K562 (cell line): ENCODE data around the gene BBS1. TPM values are rescaled to one million over a fixed set of nuclear protein-coding genes. Genes with fewer than 3 reads are reported as not detected.

ENCODE experiments used
- ATAC-seq: fragments of 200-7000 bp; cut with Tn5 transposase; 3 replicates; pipeline ENCODE4 v1.9.1; 2020; ENCODE audit warnings: moderate library complexity
- BruUV-seq: library from RNA; stranded (reverse); fragments of 400-500 nt; replicated peaks from 2 replicates; lab custom pipeline; 2021; lab: Mats Ljungman, UMichigan
- CTCF ChIA-PET: fragments of 300-600 bp; formaldehyde crosslinking; extraction: SDS; loops from one replicate; lab custom pipeline; 2021; ENCODE audit warnings: low intra/inter-chr PET ratio; lab: Yijun Ruan, JAX
- POLR2A ChIA-PET: fragments of 300-600, 350-650 bp; sonication (Branson Sonifier 250); formaldehyde crosslinking; extraction: SDS; loops from one replicate; lab custom pipeline; 2021; ENCODE audit warnings: antibody characterized with exemption, inconsistent platforms; lab: Yijun Ruan, JAX
- DNase-seq, 4 experiments: peaks; one replicate each; pipeline versions ENCODE4 v3.0.0 to v3.0.0-alpha.2; 2011 to 2018; ENCODE audit warnings: low spot score in 3 of 4, mixed read lengths in 3 of 4; ENCODE audit errors: extremely low read depth in 1 of 4
- FAIRE-seq: peaks from 2 replicates; lab custom pipeline; 2011; peaks lifted over from hg19 to GRCh38; lab: Jason Lieb, UNC
- H2AFZ ChIP-seq: 2 replicates; pipeline ENCODE4 v1.6.0; 2011; ENCODE audit warnings: low read depth, low read length, control low read depth, inconsistent platforms
- H3K27ac ChIP-seq: fragments of 200-600 bp; 3 replicates; pipeline ENCODE4 v1.8.0; 2011; ENCODE audit warnings: low read depth, mild to moderate bottlenecking, control low read depth, inconsistent platforms, low read length, moderate library complexity, mixed read lengths; ENCODE audit errors: extremely low read depth
- H3K27me3 ChIP-seq, 2 experiments: fragments of 300-600 bp in 1 of 2; 2 replicates in 1 of 2; 3 replicates in 1 of 2; pipeline versions ENCODE4 v1.6.0 to v1.8.0; 2011; ENCODE audit warnings: inconsistent platforms in 2 of 2, low read length in 2 of 2, mild to moderate bottlenecking in 1 of 2, mixed read lengths in 1 of 2, moderate library complexity in 1 of 2; ENCODE audit not compliant: control insufficient read depth in 2 of 2, insufficient read depth in 2 of 2
- H3K36me3 ChIP-seq: fragments of 300-600 bp; 3 replicates; pipeline ENCODE4 v1.8.0; 2011; ENCODE audit warnings: mild to moderate bottlenecking, low read length, inconsistent platforms; ENCODE audit not compliant: control insufficient read depth, insufficient read depth
- H3K4me1 ChIP-seq, 2 experiments: fragments of 200-600 bp in 1 of 2; replicated peaks in 1 of 2; 2 replicates in 1 of 2; 3 replicates in 1 of 2; pipeline versions ENCODE4 v1.5.1 to v1.8.0; 2011; ENCODE audit warnings: inconsistent platforms in 2 of 2, low read length in 2 of 2, mild to moderate bottlenecking in 1 of 2, mixed read lengths in 1 of 2, moderate library complexity in 1 of 2; ENCODE audit not compliant: control insufficient read depth in 2 of 2, insufficient read depth in 2 of 2
- H3K4me2 ChIP-seq: 2 replicates; pipeline ENCODE4 v1.6.1; 2011; ENCODE audit warnings: low read length, control low read depth, inconsistent platforms, mixed read lengths; ENCODE audit not compliant: insufficient read depth
- H3K4me3 ChIP-seq: fragments of 200-600 bp; sonication (generic), shearing (Covaris generic); 2 replicates; pipeline ENCODE4 v1.5.1; 2016; ENCODE audit warnings: control low read depth, inconsistent platforms
- H3K79me2 ChIP-seq: fragments of 200-600 bp; 3 replicates; pipeline ENCODE4 v1.8.0; 2011; ENCODE audit warnings: low read length, inconsistent platforms; ENCODE audit not compliant: control insufficient read depth, insufficient read depth
- H3K9ac ChIP-seq, 2 experiments: 2 replicates each; pipeline versions ENCODE4 v1.6.0 to v1.6.1; 2011; ENCODE audit warnings: low read depth in 2 of 2, low read length in 2 of 2, control low read depth in 1 of 2, inconsistent platforms in 1 of 2, mild to moderate bottlenecking in 1 of 2, mixed read lengths in 1 of 2; ENCODE audit not compliant: insufficient read depth in 1 of 2
- H3K9me1 ChIP-seq: one replicate; pipeline ENCODE4 v1.6.0; 2011; ENCODE audit warnings: inconsistent platforms, mild to moderate bottlenecking, low read length, moderate library complexity; ENCODE audit not compliant: control insufficient read depth, insufficient read depth
- H3K9me3 ChIP-seq: replicated peaks from 2 replicates; pipeline ENCODE4 v1.5.1; 2011; ENCODE audit warnings: low read depth, low read length, inconsistent platforms; ENCODE audit not compliant: control insufficient read depth, insufficient read depth
- H4K20me1 ChIP-seq: replicated peaks from 2 replicates; pipeline ENCODE4 v1.6.1; 2011; ENCODE audit warnings: low read length, inconsistent platforms, mixed read lengths; ENCODE audit not compliant: control insufficient read depth, insufficient read depth
- CBX1 ChIP-seq: sonication (generic); IDR thresholded peaks from 2 replicates; pipeline ENCODE4 v1.6.1; 2016; ENCODE audit warnings: antibody characterized with exemption, low read depth, mild to moderate bottlenecking
- HDAC2 ChIP-seq: fragments of 450-650 bp; IDR thresholded peaks from 2 replicates; pipeline ENCODE4 v1.6.1; 2016; ENCODE audit warnings: mild to moderate bottlenecking
- IFI16 ChIP-seq: fragments of 250-450 bp; sonication (Bioruptor Pico); IDR thresholded peaks from 2 replicates; pipeline ENCODE4 v2.1.2; 2022; ENCODE audit warnings: mild to moderate bottlenecking, inconsistent platforms
- KLF16 ChIP-seq: IDR thresholded peaks from 2 replicates; pipeline ENCODE4 v1.6.1; 2016; ENCODE audit warnings: antibody characterized with exemption
- MTA1 ChIP-seq: fragments of 450-650 bp; IDR thresholded peaks from 2 replicates; pipeline ENCODE4 v1.6.1; 2017; ENCODE audit warnings: borderline replicate concordance
- RAD21 ChIP-seq, 2 experiments: fragments of 250-450 bp in 1 of 2; fragments of 450-650 bp in 1 of 2; sonication (Bioruptor Pico) in 1 of 2; formaldehyde crosslinking in 1 of 2; IDR thresholded peaks in 1 of 2; conservative IDR thresholded peaks in 1 of 2; 2 replicates each; pipeline versions ENCODE4 v1.4.0 to v1.8.0; 2020 to 2022; ENCODE audit warnings: mild to moderate bottlenecking in 2 of 2, moderate library complexity in 1 of 2
- SPI1 ChIP-seq: IDR thresholded peaks from 2 replicates; pipeline ENCODE4 v1.6.1; 2011; ENCODE audit warnings: low read depth, low read length, control low read depth, borderline replicate concordance
- SRF ChIP-seq, 2 experiments: fragments of 250-450, 450-650 bp in 1 of 2; sonication (Bioruptor Pico) in 1 of 2; sonication (generic) in 1 of 2; formaldehyde crosslinking; IDR thresholded peaks; 2 replicates each; pipeline versions ENCODE4 v1.5.0 to v1.5.1; 2020 to 2022; ENCODE audit warnings: mild to moderate bottlenecking in 1 of 2, missing genetic modification reagents in 1 of 2
- WGBS: fragments of 100-300 bp; shearing (Covaris generic); methylation state at CpG from one replicate; pipeline ENCODE4 v1.1.6; 2016; ENCODE audit warnings: low coverage, mixed read lengths; ENCODE audit not compliant: insufficient coverage; ENCODE audit errors: missing lambda C conversion rate; 5-methylcytosine and 5-hydroxymethylcytosine counted together
- in situ Hi-C: fragments of 300-500 bp; cut with MboI; formaldehyde crosslinking; loops from 4 replicates; pipeline ENCODE4 v1.15.0; 2018; ENCODE audit warnings: inconsistent platforms, mixed read lengths
- intact Hi-C: fragments of 100-400 bp; cut with micrococcal nuclease; formaldehyde crosslinking; loops from 2 replicates; pipeline ENCODE4 v1.14.2; 2022
- polyA plus RNA-seq, 8 experiments: library from polyadenylated mRNA; depleted of rRNA in 4 of 8; stranded (reverse) in 5 of 8; unstranded in 3 of 8; fragments of >200 nt; fragmentation: Nextera tagmentation in 2 of 8; fragmentation: Illumina TruSeq in 1 of 8; extraction: Ambion mirVana in 2 of 8; extraction: Trizol in 1 of 8; gene quantifications; 2 replicates each; pipeline versions ENCODE4 v1.2.1 to v1.2.3, GENCODE V29; 2011 to 2014; ENCODE audit warnings: inconsistent platforms in 1 of 8, missing spikeins in 1 of 8
- total RNA-seq, 7 experiments: library from RNA; depleted of rRNA in 6 of 7; stranded (reverse); fragments of >200 nt in 6 of 7; fragmentation: Illumina TruSeq in 2 of 7; extraction: Trizol in 2 of 7; gene quantifications; 2 replicates each; pipeline versions ENCODE4 v1.2.1 to v1.2.3, GENCODE V29; 2011 to 2021; ENCODE audit warnings: low replicate concordance in 1 of 7
- TF ChIP-seq, protein P1 (sequence below): fragments of 250-450 bp; sonication (Bioruptor Pico); IDR thresholded peaks from 2 replicates; pipeline ENCODE4 v1.5.0; 2022; ENCODE audit warnings: mild to moderate bottlenecking
- TF ChIP-seq, protein P2 (sequence below): sonication (generic); formaldehyde crosslinking; IDR thresholded peaks from 2 replicates; pipeline ENCODE4 v1.8.0; 2022; ENCODE audit warnings: mild to moderate bottlenecking, low read depth, missing genetic modification reagents
- TF ChIP-seq, protein P3 (sequence below): fragments of 450-650 bp; IDR thresholded peaks from 2 replicates; pipeline ENCODE4 v1.6.1; 2016; ENCODE audit warnings: mild to moderate bottlenecking

Gene BBS1
- total and polyA plus RNA-seq, 9 of the 15 experiments (the other 6 are each of a cell fraction or from before 2014, with no cell fraction given), result 9.0 to 19.8 (median 12.1) TPM

DNA sequence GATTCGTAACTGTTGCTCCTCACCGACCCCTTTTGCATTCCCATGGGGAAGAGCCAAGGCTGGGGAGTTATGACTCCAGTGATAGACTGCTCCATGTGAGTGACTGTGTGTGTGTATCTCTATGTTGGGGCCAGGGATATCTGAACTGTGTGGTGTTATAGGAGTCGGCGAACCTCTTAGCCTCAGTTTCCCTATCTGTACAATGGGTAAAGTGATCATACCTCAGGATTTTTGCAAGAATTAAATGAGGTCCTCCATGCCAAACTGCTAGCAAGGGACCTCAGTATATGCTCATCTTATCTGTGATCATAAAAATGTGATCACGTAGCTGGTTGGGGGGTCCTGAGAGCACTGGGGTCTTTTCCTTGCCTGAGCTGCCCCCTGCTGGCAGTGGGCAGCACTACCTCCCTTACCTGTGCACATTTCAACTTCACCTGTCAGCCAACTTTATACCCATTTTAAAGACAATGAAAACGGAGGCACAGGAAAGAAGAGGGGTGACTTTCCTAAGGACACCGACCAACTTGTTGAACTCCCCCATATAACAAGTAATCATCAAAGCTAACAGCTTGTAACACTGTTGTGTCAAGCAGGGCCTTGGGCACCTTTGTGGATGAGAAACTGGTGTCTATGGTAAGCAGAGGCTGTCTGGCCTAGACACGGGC is 31.6 kb upstream of the BBS1 start:
- peak overlapping the region; percentile 65 for H3K4me3 ChIP-seq
- intact Hi-C loops (loop anchor here (1.0 kb wide), 1 partner anchor 71 kb away; no protein-coding TSS in a partner anchor), in situ Hi-C loops (no loop called here)
- peaks cover 3 to 31% of the 10 kb centered on the region in 2 experiments; a peak in 4 of 5 replicates for H3K4me1 ChIP-seq
- H3K4me2 ChIP-seq, result peak overlapping the region; percentile 87
- ChIA-PET CTCF (interaction anchor here (0.7 to 4.2 kb wide), 4 partner anchors 40 to 199 kb away, joined by 4 to 50 read pairs (median 5); partner anchors contain the start of genes MRPL11 and RBM4B), POLR2A (interaction anchor here (0.5 to 2.2 kb wide), 7 partner anchors 10 to 427 kb away, joined by 3 to 18 read pairs (median 3); partner anchors contain the start of gene PELI3)
- H3K9me3 ChIP-seq, result no peaks in the 10 kb centered on the region
- peak in 3 of 4 experiments; percentile 51 to 53 (median 51) for DNase-seq
- ATAC-seq, result no peak
- H3K36me3 ChIP-seq, result peaks cover 17% of the 10 kb centered on the region; the same call in 2 of the 3 replicates
- FAIRE-seq, result peak; percentile 77
- H3K27ac ChIP-seq, result peak overlapping the region; percentile 92
- H3K27me3 ChIP-seq, result no peaks in the 10 kb centered on the region
- 46% methylated on average over 8 of the region's 8 CpGs for WGBS
- no TSS peak for BruUV-seq
- peak overlapping the region; percentile 92 to 95 for H3K9ac ChIP-seq
- peaks cover 12% of the 10 kb centered on the region; the same call in 2 of the 3 replicates for H3K79me2 ChIP-seq
- no peaks in the 10 kb centered on the region for H3K9me1 ChIP-seq
- peaks cover 9% of the 10 kb centered on the region; the same call in 1 of the 2 replicates for H4K20me1 ChIP-seq
- H2AFZ ChIP-seq, result no peak overlapping the region
- 0 out of 4 replicates have a peak, but pooled peaks of 1 of the 2 experiments have one; percentile 11 for TF ChIP-seq SRF (CRISPR knock-in tag; IDR thresholded peaks at IDR 0.05)
- 0 out of 2 replicates have a peak, but pooled peaks have one; percentile 19 for TF ChIP-seq KLF16
- no peak for TF ChIP-seq SPI1
- peak; percentile 89; the same call in 1 of the 2 replicates for TF ChIP-seq HDAC2
- no peak for TF ChIP-seq IFI16 (CRISPR knock-in tag)
- 0 out of 2 replicates have a peak, but pooled peaks have one; percentile 57 for TF ChIP-seq CBX1
- peak; percentile 56 to 68 for TF ChIP-seq RAD21 (CRISPR knock-in tag; conservative IDR thresholded peaks at IDR 0.05 in 1 of 2, IDR thresholded peaks at IDR 0.05 in 1 of 2)
- TF ChIP-seq, protein P1, sequence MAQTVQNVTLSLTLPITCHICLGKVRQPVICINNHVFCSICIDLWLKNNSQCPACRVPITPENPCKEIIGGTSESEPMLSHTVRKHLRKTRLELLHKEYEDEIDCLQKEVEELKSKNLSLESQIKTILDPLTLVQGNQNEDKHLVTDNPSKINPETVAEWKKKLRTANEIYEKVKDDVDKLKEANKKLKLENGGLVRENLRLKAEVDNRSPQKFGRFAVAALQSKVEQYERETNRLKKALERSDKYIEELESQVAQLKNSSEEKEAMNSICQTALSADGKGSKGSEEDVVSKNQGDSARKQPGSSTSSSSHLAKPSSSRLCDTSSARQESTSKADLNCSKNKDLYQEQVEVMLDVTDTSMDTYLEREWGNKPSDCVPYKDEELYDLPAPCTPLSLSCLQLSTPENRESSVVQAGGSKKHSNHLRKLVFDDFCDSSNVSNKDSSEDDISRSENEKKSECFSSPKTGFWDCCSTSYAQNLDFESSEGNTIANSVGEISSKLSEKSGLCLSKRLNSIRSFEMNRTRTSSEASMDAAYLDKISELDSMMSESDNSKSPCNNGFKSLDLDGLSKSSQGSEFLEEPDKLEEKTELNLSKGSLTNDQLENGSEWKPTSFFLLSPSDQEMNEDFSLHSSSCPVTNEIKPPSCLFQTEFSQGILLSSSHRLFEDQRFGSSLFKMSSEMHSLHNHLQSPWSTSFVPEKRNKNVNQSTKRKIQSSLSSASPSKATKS (CRISPR knock-in tag), result 0 out of 2 replicates have a peak, but pooled peaks have one; percentile 1
- TF ChIP-seq, protein P2, sequence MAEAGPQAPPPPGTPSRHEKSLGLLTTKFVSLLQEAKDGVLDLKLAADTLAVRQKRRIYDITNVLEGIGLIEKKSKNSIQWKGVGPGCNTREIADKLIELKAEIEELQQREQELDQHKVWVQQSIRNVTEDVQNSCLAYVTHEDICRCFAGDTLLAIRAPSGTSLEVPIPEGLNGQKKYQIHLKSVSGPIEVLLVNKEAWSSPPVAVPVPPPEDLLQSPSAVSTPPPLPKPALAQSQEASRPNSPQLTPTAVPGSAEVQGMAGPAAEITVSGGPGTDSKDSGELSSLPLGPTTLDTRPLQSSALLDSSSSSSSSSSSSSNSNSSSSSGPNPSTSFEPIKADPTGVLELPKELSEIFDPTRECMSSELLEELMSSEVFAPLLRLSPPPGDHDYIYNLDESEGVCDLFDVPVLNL, result no peak
- TF ChIP-seq, protein P3, sequence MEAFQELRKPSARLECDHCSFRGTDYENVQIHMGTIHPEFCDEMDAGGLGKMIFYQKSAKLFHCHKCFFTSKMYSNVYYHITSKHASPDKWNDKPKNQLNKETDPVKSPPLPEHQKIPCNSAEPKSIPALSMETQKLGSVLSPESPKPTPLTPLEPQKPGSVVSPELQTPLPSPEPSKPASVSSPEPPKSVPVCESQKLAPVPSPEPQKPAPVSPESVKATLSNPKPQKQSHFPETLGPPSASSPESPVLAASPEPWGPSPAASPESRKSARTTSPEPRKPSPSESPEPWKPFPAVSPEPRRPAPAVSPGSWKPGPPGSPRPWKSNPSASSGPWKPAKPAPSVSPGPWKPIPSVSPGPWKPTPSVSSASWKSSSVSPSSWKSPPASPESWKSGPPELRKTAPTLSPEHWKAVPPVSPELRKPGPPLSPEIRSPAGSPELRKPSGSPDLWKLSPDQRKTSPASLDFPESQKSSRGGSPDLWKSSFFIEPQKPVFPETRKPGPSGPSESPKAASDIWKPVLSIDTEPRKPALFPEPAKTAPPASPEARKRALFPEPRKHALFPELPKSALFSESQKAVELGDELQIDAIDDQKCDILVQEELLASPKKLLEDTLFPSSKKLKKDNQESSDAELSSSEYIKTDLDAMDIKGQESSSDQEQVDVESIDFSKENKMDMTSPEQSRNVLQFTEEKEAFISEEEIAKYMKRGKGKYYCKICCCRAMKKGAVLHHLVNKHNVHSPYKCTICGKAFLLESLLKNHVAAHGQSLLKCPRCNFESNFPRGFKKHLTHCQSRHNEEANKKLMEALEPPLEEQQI, result 0 out of 2 replicates have a peak, but pooled peaks have one; percentile 34
- TF ChIP-seq MTA1, result 0 out of 2 replicates have a peak, but pooled peaks have one; percentile 39
